Glomerular visceral epithelial cell (primary cell): ENCODE results near the gene MICU1.
A peak's percentile ranks its signal among the peaks of the same experiment; 100 is the strongest.

Experiments used
- DNase-seq: peaks from one replicate; pipeline ENCODE4 v3.0.0-alpha.2; 2016; ENCODE audit errors: extremely low spot score

MICU1 gene

GRCh38 chr10:72637398-72637857 is 11.5 kb upstream of the MICU1 start:
- DNase-seq = peak; percentile 64

- DNase-seq = no peak
Measured at GRCh38 chr10:72630144-72630543, 4.3 kb upstream of the MICU1 start.

- DNase-seq = no peak
Measured at GRCh38 chr10:72626444-72626754, 520 bp upstream of the MICU1 start.

- no peak for DNase-seq
Measured at GRCh38 chr10:72625276-72625607, 637 bp downstream of the MICU1 start.

- DNase-seq = no peak
Measured at GRCh38 chr10:72622271-72622670, 3.6 kb downstream of the MICU1 start.

- DNase-seq = no peak
Measured at GRCh38 chr10:72616716-72617115, 9.2 kb downstream of the MICU1 start.

GRCh38 chr10:72615970-72616369 is 9.9 kb downstream of the MICU1 start:
- no peak for DNase-seq

- peak; percentile 28 for DNase-seq
Measured at GRCh38 chr10:72612203-72612826, 13.6 kb downstream of the MICU1 start.

GRCh38 chr10:72611783-72612182 is 14.1 kb downstream of the MICU1 start:
- DNase-seq = no peak

- no peak for DNase-seq
Measured at GRCh38 chr10:72610466-72610865, 15.4 kb downstream of the MICU1 start.

GRCh38 chr10:72605122-72605521 is 20.8 kb downstream of the MICU1 start:
- DNase-seq = no peak

- DNase-seq = no peak
Measured at GRCh38 chr10:72601144-72601543, 24.7 kb downstream of the MICU1 start.

GRCh38 chr10:72598769-72599701 is 26.8 kb downstream of the MICU1 start:
- DNase-seq = no peak

GRCh38 chr10:72597897-72598296 is 28.0 kb downstream of the MICU1 start:
- DNase-seq = no peak

GRCh38 chr10:72595436-72595835 is 30.4 kb downstream of the MICU1 start:
- no peak for DNase-seq

- DNase-seq = no peak
Measured at GRCh38 chr10:72593963-72594362, 31.9 kb downstream of the MICU1 start.

- DNase-seq = no peak
Measured at GRCh38 chr10:72588266-72588665, 37.6 kb downstream of the MICU1 start.

- DNase-seq = no peak
Measured at GRCh38 chr10:72587568-72587967, 38.3 kb downstream of the MICU1 start.

- no peak for DNase-seq
Measured at GRCh38 chr10:72574636-72575035, 51.2 kb downstream of the MICU1 start.

- no peak for DNase-seq
Measured at GRCh38 chr10:72573079-72573478, 52.8 kb downstream of the MICU1 start.

- DNase-seq = peak; percentile 33
Measured at GRCh38 chr10:72567889-72568640, 57.8 kb downstream of the MICU1 start.

- DNase-seq = peak; percentile 79
Measured at GRCh38 chr10:72567421-72567820, 58.5 kb downstream of the MICU1 start.

- no peak for DNase-seq
Measured at GRCh38 chr10:72564596-72564995, 61.3 kb downstream of the MICU1 start.
